ENCODE results near the gene TOR1B.
A peak's percentile ranks its signal among the peaks of the same experiment; 100 is the strongest.

The TOR1B gene

DNA sequence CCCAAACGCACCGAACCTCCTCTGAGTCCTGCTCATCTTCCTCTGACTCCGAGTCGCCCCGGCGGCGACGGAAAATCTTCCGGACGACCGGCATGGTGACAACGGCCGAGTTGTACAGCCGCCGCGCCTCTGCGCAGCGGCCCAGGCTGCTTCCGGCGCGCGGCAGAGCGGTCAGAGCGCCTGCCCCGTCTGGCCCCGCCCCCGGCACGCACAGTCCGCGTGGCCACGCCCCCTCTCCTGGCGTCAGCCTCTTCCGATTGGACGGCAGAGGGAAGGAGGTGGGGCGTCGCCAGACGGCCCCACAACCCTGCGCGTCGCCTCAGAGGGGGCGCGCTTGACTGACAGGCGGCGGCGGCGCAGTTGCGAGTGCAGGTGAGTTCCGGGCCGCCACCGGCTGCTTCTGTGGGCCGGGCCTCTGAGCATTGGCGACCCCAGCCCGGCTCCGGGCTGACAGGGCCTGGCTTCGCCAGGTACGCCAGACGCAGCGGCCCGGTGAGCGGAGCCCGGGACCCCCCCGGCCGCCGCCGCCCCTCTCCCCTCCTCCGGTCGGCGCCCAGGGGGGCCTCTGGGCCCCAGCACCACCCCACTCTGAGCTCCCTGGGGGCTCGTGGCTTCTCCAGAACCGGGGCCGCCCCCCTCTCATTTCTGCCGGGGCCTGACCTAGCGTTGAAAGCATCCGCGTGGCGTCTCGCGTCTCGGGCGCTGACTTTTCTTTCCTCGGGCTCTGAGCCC, 32.3 kb downstream of the TOR1B start, which contains the start of the genes C9orf78 and USP20:
C9orf78 (minus strand) TSS at position 148 of the 732 bp plus-strand sequence; CDS start at position 94, 54 bp downstream.
USP20 (plus strand) TSS at position 331 of the 732 bp plus-strand sequence. CDS start 17,098 bp downstream, outside the sequence.
- H3K4me3 ChIP-seq (ENCODE audit: low read depth, low read length): peak within 1 kb of the TSS; percentile 86
- peak; percentile 98 for DNase-seq (ENCODE audit: low read depth)
- TF ChIP-seq, protein P1, sequence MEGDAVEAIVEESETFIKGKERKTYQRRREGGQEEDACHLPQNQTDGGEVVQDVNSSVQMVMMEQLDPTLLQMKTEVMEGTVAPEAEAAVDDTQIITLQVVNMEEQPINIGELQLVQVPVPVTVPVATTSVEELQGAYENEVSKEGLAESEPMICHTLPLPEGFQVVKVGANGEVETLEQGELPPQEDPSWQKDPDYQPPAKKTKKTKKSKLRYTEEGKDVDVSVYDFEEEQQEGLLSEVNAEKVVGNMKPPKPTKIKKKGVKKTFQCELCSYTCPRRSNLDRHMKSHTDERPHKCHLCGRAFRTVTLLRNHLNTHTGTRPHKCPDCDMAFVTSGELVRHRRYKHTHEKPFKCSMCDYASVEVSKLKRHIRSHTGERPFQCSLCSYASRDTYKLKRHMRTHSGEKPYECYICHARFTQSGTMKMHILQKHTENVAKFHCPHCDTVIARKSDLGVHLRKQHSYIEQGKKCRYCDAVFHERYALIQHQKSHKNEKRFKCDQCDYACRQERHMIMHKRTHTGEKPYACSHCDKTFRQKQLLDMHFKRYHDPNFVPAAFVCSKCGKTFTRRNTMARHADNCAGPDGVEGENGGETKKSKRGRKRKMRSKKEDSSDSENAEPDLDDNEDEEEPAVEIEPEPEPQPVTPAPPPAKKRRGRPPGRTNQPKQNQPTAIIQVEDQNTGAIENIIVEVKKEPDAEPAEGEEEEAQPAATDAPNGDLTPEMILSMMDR (IDR thresholded peaks at IDR 0.05; ENCODE audit: insufficient read depth, low read depth, low read length, missing control alignments): no peak

DNA sequence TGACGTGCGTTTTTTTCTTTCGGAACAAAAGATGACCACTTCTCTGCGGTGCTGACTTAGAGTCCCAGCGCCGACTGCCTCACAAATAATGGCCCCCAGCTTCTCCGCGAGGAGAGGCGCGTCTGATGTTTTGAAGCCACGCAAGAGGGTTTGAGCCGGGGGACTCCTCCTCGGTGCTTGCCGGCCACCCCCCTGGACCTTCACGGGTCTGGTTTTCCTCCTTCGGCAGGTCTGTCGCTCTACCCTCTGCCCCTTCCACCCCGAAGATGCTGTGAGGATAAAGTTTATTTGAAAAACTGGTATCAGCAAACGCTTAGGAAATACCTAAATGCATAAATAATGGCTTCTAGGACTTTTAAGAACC, 32.9 kb downstream of the TOR1B start:
- peak overlapping the region; percentile 85 for H3K4me3 ChIP-seq (ENCODE audit: low read depth, low read length)
- TF ChIP-seq, protein P1 (IDR thresholded peaks at IDR 0.05; ENCODE audit: insufficient read depth, low read depth, low read length, missing control alignments): no peak
- DNase-seq (ENCODE audit: low read depth): peak; percentile 26

DNA sequence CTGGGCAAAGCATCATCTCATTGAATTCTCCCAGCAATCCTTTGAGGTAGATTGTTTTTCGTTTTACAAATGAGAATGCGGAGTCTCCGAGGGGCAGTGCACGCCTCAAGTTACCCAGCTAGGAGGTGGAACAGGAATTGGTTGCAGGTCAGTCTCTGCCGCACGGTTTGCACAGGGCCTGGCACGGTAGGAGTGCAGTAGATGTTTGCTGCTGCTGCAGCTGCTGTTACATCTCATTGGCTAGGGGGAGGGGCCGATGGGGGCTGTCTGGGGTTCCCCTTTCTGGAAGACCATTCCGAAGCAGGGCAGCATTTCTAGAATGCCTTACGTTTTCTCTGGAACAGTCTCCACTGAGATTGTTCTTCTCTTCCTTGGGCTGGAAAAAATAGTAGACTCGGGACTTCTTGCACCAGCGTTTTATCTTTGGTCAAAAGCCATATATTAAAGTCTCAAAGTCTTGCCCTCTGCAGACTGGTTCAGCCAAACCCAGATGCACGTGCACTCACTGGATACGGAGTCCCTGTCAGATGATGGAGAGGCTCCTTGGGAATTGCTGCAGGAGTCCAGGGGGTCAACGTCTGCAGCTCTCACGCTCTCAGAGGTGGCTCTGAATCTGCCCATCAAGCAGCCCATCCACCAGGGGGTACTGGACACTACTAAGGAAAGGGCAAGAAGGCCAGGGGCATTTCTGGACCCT, 33.5 kb downstream of the TOR1B start:
- peak; percentile 45 for DNase-seq (ENCODE audit: low read depth)
- TF ChIP-seq, protein P1 (IDR thresholded peaks at IDR 0.05; ENCODE audit: insufficient read depth, low read depth, low read length, missing control alignments): no peak
- peak overlapping the region; percentile 85 for H3K4me3 ChIP-seq (ENCODE audit: low read depth, low read length)

DNA sequence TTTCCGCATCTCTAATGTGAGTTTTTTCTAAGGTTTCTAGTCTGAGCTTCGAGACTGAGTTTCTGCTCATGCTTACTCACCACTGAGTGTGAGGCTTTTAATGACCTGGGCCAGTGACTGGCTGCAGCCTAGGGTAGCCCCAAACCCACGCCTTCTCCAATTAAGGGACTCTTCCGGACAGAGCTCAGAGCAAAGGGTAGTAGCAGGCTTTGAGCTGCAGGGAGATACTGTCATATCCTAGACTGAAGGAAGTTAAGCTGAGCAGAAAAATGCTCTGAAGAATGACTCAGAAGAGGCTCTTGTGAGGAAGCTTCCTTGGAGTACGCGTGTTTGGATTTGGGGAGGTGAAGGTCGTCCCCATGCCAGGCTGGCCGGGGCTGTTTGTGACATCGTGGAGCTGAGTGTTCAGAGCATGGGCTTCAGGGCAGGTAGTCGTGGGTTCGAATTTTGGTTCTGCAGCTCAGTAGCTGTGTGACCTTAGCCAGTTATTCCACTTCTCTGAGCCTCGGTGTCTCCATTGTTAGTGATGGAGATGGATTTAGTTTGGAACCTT, 35.8 kb downstream of the TOR1B start:
- no peak for DNase-seq (ENCODE audit: low read depth)
- no peak overlapping the region for H3K4me3 ChIP-seq (ENCODE audit: low read depth, low read length)
- TF ChIP-seq, protein P1 (IDR thresholded peaks at IDR 0.05; ENCODE audit: insufficient read depth, low read depth, low read length, missing control alignments): no peak

DNA sequence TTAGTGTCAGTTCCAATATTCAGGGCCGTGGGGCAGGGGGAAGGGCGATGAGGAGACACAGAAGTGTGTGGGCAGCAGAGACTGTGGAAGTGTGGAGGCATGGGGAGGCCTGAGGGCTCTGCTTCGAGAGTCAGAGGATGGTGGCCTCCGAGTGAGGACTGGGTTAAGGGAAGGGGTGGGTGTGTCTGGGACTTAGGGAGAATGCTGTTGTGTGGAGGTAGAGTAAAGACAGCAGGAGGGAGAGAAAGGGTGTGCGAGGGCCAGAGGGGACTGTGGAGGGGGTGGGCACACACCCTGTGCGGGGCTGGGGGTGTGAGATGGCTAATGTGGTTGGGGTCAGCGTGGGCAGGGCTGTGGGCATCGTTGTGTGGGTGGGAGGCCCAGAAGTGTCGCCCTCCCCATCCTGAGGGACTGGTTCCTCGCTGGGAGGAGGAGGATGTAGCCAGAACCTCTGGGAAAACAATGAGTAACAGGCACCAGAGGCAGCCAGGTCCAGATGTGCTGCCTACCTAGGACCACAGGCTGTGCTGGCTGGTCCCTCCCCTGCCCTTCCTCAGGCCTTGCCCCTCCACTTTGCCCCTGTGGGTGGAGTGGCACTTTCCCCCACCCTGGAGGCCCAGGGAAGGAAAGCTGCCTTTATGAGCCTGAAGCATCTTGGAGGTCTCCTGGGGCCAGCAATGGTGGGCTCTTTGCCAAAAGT, 36.5 kb downstream of the TOR1B start:
- TF ChIP-seq, protein P1 (IDR thresholded peaks at IDR 0.05; ENCODE audit: insufficient read depth, low read depth, low read length, missing control alignments): no peak
- no peak for DNase-seq (ENCODE audit: low read depth)
- H3K4me3 ChIP-seq (ENCODE audit: low read depth, low read length): no peak overlapping the region

DNA sequence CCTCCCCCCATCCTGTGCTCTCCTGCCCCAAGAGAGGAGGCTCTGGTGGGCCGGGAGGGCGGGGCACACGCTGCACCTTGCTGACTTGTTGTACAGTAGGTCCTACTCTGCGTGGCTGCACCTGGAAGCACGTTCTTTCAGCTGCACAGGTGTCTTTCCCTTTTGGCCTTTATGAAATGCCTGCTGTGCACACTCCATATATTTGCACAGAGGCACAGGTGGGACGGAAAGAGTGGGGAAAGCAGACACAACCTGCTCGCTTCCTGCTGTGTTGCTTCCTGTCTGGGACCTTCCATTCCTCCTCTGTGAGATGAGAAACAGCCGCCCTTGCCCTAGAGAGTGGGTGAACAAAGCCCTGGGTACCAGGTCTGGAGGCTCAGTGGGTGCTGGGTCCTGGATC, 37.0 kb downstream of the TOR1B start:
- DNase-seq (ENCODE audit: low read depth): no peak
- no peak overlapping the region for H3K4me3 ChIP-seq (ENCODE audit: low read depth, low read length)
- TF ChIP-seq, protein P1 (IDR thresholded peaks at IDR 0.05; ENCODE audit: insufficient read depth, low read depth, low read length, missing control alignments): no peak

All from GM12865 (cell line).